Uterus (tissue), 4 donors: ENCODE results near the gene SPAG8. TPM values are rescaled to one million over a fixed set of nuclear protein-coding genes. Genes with fewer than 3 reads are reported as not detected.

Experiments used
- DNase-seq, 2 donors: peaks; one replicate each; pipeline ENCODE4 v3.0.0-alpha.2; 2019 to 2020
- H3K27ac ChIP-seq, 2 donors: fragments of 200-600 bp; sonication (generic); 1 replicate in 1 of 2; 2 replicates in 1 of 2; pipeline ENCODE4 v1.5.1; 2016 to 2018
- H3K27me3 ChIP-seq, 2 donors: fragments of 200-600 bp; sonication (generic); one replicate each; pipeline ENCODE4 v1.5.1; 2018 to 2019; ENCODE audit warnings: control low read depth in 1 of 2
- H3K36me3 ChIP-seq, 2 donors: fragments of 200-600 bp; sonication (generic); one replicate each; pipeline ENCODE4 v1.5.1; 2019; ENCODE audit warnings: control low read depth in 1 of 2
- H3K4me1 ChIP-seq, 2 donors: fragments of 200-600 bp; sonication (generic); one replicate each; pipeline ENCODE4 v1.5.1; 2018 to 2019; ENCODE audit warnings: control low read depth in 1 of 2
- H3K4me3 ChIP-seq, 2 donors: fragments of 200-600 bp; sonication (generic); 1 replicate in 1 of 2; 2 replicates in 1 of 2; pipeline ENCODE4 v1.5.1; 2018 to 2019; ENCODE audit warnings: mild to moderate bottlenecking in 1 of 2
- H3K9me3 ChIP-seq, 2 donors: fragments of 200-600 bp; sonication (generic); one replicate each; pipeline ENCODE4 v1.5.1; 2019; ENCODE audit warnings: control low read depth in 1 of 2
- CTCF ChIP-seq, 4 experiments: fragments of 200-600 bp in 2 of 4; fragments of 450-650 bp in 2 of 4; sonication (generic) in 2 of 4; IDR thresholded peaks; one replicate each; pipeline ENCODE4 v1.5.1; 2016 to 2019; ENCODE audit warnings: antibody characterized with exemption in 4 of 4, mild to moderate bottlenecking in 2 of 4, moderate library complexity in 1 of 4
- POLR2A ChIP-seq, 2 donors: fragments of 450-650 bp; IDR thresholded peaks; one replicate each; pipeline ENCODE4 v1.6.1; 2016; ENCODE audit warnings: antibody characterized with exemption in 2 of 2, mild to moderate bottlenecking in 1 of 2, moderate library complexity in 1 of 2
- intact Hi-C: fragments of 100-400 bp; cut with DNase I; formaldehyde crosslinking; loops from one replicate; pipeline ENCODE4 v1.15.1; 2023; ENCODE audit warnings: low total_unique reads
- total RNA-seq, 4 donors: library from RNA; depleted of rRNA in 3 of 4; stranded (reverse); fragments of >200 nt in 3 of 4; gene quantifications; one replicate each; pipeline versions ENCODE4 v1.1.0 to v1.2.4, GENCODE V29; 2014 to 2023
- donor health status: DM: yes; HTN: yes; CAD: no.

Gene SPAG8
- total RNA-seq, 4 donors from 2014 or later: 0.26 to 6.0 (median 4.0) TPM; not detected in 1

- no peaks in the 10 kb centered on the region for H3K36me3 ChIP-seq
- H3K27ac ChIP-seq: no peak overlapping the region
- no peaks in the 10 kb centered on the region for H3K27me3 ChIP-seq
- TF ChIP-seq CTCF (IDR thresholded peaks at IDR 0.05) (no peak), POLR2A (IDR thresholded peaks at IDR 0.05) (no peak)
- no peaks in the 10 kb centered on the region for H3K4me1 ChIP-seq
- no peaks in the 10 kb centered on the region for H3K9me3 ChIP-seq
- intact Hi-C loops: no loop called here
- DNase-seq: no peak
- no peak overlapping the region for H3K4me3 ChIP-seq
Measured at GRCh38 chr9:35842795-35843194, 30.7 kb upstream of the SPAG8 start.

DNA sequence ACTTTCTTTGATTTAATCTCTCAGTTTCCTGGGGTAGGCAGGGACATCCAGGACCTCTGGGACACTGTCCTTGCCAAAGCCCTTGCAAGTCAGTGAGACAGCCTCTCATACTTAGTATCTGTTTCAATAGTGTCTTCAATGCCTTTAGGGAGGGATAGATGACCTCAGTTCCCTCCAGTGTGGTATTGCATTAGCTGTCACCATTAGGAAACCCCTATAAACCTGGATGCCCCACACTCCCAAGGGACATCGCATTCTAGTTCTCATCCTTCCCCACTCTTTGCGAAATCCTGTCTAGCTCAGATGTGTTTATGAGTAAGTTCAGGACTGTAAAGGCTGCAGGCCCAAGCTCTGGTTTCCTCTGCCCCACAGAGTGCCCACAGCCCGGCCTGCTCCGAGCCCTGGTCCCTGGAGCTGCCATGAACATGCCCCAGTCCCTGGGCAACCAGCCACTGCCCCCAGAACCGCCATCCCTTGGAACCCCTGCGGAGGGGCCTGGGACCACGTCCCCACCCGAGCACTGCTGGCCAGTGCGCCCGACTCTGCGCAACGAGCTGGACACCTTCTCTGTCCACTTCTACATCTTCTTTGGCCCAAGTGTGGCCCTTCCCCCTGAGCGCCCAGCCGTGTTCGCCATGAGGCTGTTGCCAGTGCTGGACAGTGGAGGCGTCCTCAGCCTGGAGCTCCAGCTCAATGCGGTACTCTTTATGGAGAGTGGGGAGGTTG lies 30.1 kb upstream of the SPAG8 start:
- H3K36me3 ChIP-seq: no peaks in the 10 kb centered on the region
- TF ChIP-seq POLR2A (IDR thresholded peaks at IDR 0.05) (no peak), CTCF (IDR thresholded peaks at IDR 0.05) (no peak)
- intact Hi-C loops: no loop called here
- no peaks in the 10 kb centered on the region for H3K4me1 ChIP-seq
- no peak for DNase-seq
- H3K4me3 ChIP-seq: no peak overlapping the region
- no peaks in the 10 kb centered on the region for H3K27me3 ChIP-seq
- H3K27ac ChIP-seq: no peak overlapping the region
- H3K9me3 ChIP-seq: no peaks in the 10 kb centered on the region

DNA sequence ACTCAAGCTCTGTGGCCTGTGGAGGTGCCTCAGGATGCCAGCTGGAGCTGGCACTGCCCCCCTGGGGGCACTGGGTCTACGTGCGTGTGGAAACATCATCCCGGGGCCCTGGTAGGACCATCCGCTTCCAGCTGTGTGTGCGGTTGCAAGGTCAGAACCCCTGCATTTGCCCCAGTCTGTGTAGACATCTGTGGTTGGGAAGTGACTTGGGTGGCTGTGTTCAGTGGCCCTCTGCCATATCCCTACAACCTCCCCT lies 29.5 kb upstream of the SPAG8 start:
- no peak for DNase-seq
- no peak for TF ChIP-seq CTCF (IDR thresholded peaks at IDR 0.05)
- no peak for TF ChIP-seq POLR2A (IDR thresholded peaks at IDR 0.05)
- H3K9me3 ChIP-seq: no peaks in the 10 kb centered on the region

GRCh38 chr9:35840881-35841644 lies 29.0 kb upstream of the SPAG8 start:
- H3K9me3 ChIP-seq: no peaks in the 10 kb centered on the region
- no peaks in the 10 kb centered on the region for H3K4me1 ChIP-seq
- no peak for TF ChIP-seq CTCF (IDR thresholded peaks at IDR 0.05)
- TF ChIP-seq POLR2A (IDR thresholded peaks at IDR 0.05): no peak
- no peak overlapping the region for H3K4me3 ChIP-seq
- no peaks in the 10 kb centered on the region for H3K36me3 ChIP-seq
- H3K27me3 ChIP-seq: no peaks in the 10 kb centered on the region
- intact Hi-C loops: no loop called here
- DNase-seq: no peak
- H3K27ac ChIP-seq: no peak overlapping the region

More for the DNA sequence above, 29.5 kb upstream of the SPAG8 start:
- intact Hi-C loops: no loop called here
- Histone ChIP-seq H3K27me3 (no peaks in the 10 kb centered on the region), H3K4me3 (no peak overlapping the region), H3K36me3 (no peaks in the 10 kb centered on the region), H3K4me1 (no peaks in the 10 kb centered on the region), H3K27ac (no peak overlapping the region)

DNA sequence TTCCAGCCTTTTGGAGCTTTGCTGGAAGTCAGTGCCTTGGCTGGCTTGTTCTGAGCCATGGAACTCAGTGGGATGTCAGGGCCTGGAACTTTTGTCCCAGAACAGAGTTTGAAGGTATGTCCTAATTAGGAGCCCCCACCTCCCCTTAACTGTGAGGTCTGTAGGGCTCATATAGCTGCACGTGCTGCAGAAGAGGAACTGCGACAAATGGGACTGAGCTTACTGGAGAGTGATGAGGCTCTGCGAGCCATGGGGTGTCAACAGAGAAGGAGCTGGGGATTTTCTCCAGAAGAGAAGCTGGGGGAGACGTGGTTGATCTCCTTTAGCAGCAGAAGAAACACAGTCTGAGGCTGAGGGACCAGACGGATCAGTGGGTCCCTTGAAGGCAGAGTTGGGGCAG lies 27.9 kb upstream of the SPAG8 start:
- no peaks in the 10 kb centered on the region for H3K9me3 ChIP-seq

More for the DNA sequence above, 27.9 kb upstream of the SPAG8 start:
- no peak for DNase-seq
- Histone ChIP-seq H3K4me3 (no peak overlapping the region), H3K27me3 (no peaks in the 10 kb centered on the region), H3K27ac (no peak overlapping the region), H3K4me1 (no peaks in the 10 kb centered on the region), H3K36me3 (no peaks in the 10 kb centered on the region)
- TF ChIP-seq POLR2A (IDR thresholded peaks at IDR 0.05) (no peak), CTCF (IDR thresholded peaks at IDR 0.05) (no peak)
- intact Hi-C loops: no loop called here
